Keratinocyte (primary cell): ENCODE measurements around the gene STRN4. TPM values are rescaled to one million over a fixed set of nuclear protein-coding genes. Genes with fewer than 3 reads are reported as not detected.

Source experiments
- DNase-seq: peaks from one replicate; pipeline ENCODE4 v3.0.0-alpha.2; 2011; ENCODE audit warnings: low read depth, missing footprints, low spot score
- FAIRE-seq: peaks from 2 replicates; lab custom pipeline; 2011; peaks lifted over from hg19 to GRCh38; lab: Jason Lieb, UNC
- H2AFZ ChIP-seq: 2 replicates; pipeline ENCODE4 v1.6.0; 2012; ENCODE audit warnings: low read length, control low read depth, inconsistent platforms; ENCODE audit not compliant: control insufficient read depth
- H3K27ac ChIP-seq: 2 replicates; pipeline ENCODE4 v1.5.1; 2011; ENCODE audit warnings: low read length; ENCODE audit not compliant: control insufficient read depth, insufficient read depth
- H3K27me3 ChIP-seq: 3 replicates; pipeline ENCODE4 v1.6.0; 2011; ENCODE audit warnings: low read length; ENCODE audit not compliant: control insufficient read depth, insufficient read depth; ENCODE audit errors: extremely low read depth
- H3K36me3 ChIP-seq, 2 experiments: 2 replicates in 1 of 2; 3 replicates in 1 of 2; pipeline ENCODE4 v1.5.1; 2011; ENCODE audit warnings: low read length in 2 of 2, mild to moderate bottlenecking in 1 of 2; ENCODE audit not compliant: control insufficient read depth in 2 of 2, insufficient read depth in 2 of 2; ENCODE audit errors: extremely low read depth in 1 of 2
- H3K4me1 ChIP-seq: 3 replicates; pipeline ENCODE4 v1.5.1; 2011; ENCODE audit warnings: low read length; ENCODE audit not compliant: control insufficient read depth, insufficient read depth; ENCODE audit errors: extremely low read depth
- H3K4me2 ChIP-seq: 3 replicates; pipeline ENCODE4 v1.6.0; 2011; ENCODE audit warnings: low read depth, low read length; ENCODE audit not compliant: control insufficient read depth, insufficient read depth; ENCODE audit errors: extremely low read depth
- H3K4me3 ChIP-seq, 3 experiments: fragments of 200-600 bp in 1 of 3; sonication (generic) in 1 of 3; 2 replicates in 2 of 3; 3 replicates in 1 of 3; pipeline ENCODE4 v1.5.1; 2011 to 2016; ENCODE audit warnings: low read length in 3 of 3, mild to moderate bottlenecking in 3 of 3, control low read depth in 2 of 3, inconsistent platforms in 1 of 3, low read depth in 1 of 3, mixed read lengths in 1 of 3, mixed run types in 1 of 3, moderate library complexity in 1 of 3; ENCODE audit not compliant: control insufficient read depth in 2 of 3, insufficient read depth in 2 of 3; ENCODE audit errors: extremely low read depth in 1 of 3
- H3K79me2 ChIP-seq: 2 replicates; pipeline ENCODE4 v1.6.0; 2012; ENCODE audit warnings: low read length; ENCODE audit not compliant: control insufficient read depth, insufficient read depth
- H3K9ac ChIP-seq: 3 replicates; pipeline ENCODE4 v1.6.0; 2011; ENCODE audit warnings: low read length; ENCODE audit not compliant: control insufficient read depth, insufficient read depth; ENCODE audit errors: extremely low read depth
- H3K9me1 ChIP-seq: 3 replicates; pipeline ENCODE4 v1.6.0; 2011; ENCODE audit warnings: low read length; ENCODE audit not compliant: control insufficient read depth, insufficient read depth; ENCODE audit errors: extremely low read depth
- H3K9me3 ChIP-seq: 2 replicates; pipeline ENCODE4 v1.5.1; 2012; ENCODE audit warnings: low read depth, low read length; ENCODE audit not compliant: control insufficient read depth
- H4K20me1 ChIP-seq: 3 replicates; pipeline ENCODE4 v1.6.0; 2011; ENCODE audit warnings: low read length; ENCODE audit not compliant: control insufficient read depth, insufficient read depth; ENCODE audit errors: extremely low read depth
- EZH2 ChIP-seq: IDR thresholded peaks from one replicate; pipeline ENCODE4 v1.6.1; 2012; ENCODE audit warnings: inconsistent platforms, mild to moderate bottlenecking, low read length, moderate library complexity
- dilution Hi-C: fragments of 300-500 bp; cut with MboI; formaldehyde crosslinking; loops from one replicate; pipeline ENCODE4 v1.7.0; 2020; ENCODE audit warnings: low sequenced_read_pairs; ENCODE audit not compliant: extremely low pct_ligation_motif_present
- polyA plus RNA-seq, 5 experiments: library from polyadenylated mRNA; depleted of rRNA in 3 of 5; stranded (reverse) in 3 of 5; stranded (forward) in 1 of 5; unstranded in 1 of 5; fragments of >200 nt; gene quantifications; 1 replicate in 1 of 5; 2 replicates in 3 of 5; 3 replicates in 1 of 5; pipeline versions ENCODE4 v1.2.1 to v1.2.3, GENCODE V29; 2011 to 2012; ENCODE audit warnings: missing spikeins in 2 of 5, low read depth in 1 of 5, low replicate concordance in 1 of 5
- TF ChIP-seq, protein P1 (sequence below), 3 experiments: IDR thresholded peaks in 1 of 3; conservative IDR thresholded peaks in 1 of 3; optimal IDR thresholded peaks in 1 of 3; 2 replicates in 2 of 3; 3 replicates in 1 of 3; pipeline versions ENCODE3 to v1.5.1; 2011; ENCODE audit warnings: low read length in 3 of 3, mild to moderate bottlenecking in 3 of 3, moderate library complexity in 2 of 3, control low read depth in 1 of 3, inconsistent platforms in 1 of 3; ENCODE audit not compliant: insufficient read depth in 2 of 3; ENCODE audit errors: extremely low read depth in 1 of 3

STRN4 gene
- polyA plus RNA-seq, 1 donor (not counting 4 experiments of a cell fraction or from before 2014, with no cell fraction given) = 37.3 TPM

DNA sequence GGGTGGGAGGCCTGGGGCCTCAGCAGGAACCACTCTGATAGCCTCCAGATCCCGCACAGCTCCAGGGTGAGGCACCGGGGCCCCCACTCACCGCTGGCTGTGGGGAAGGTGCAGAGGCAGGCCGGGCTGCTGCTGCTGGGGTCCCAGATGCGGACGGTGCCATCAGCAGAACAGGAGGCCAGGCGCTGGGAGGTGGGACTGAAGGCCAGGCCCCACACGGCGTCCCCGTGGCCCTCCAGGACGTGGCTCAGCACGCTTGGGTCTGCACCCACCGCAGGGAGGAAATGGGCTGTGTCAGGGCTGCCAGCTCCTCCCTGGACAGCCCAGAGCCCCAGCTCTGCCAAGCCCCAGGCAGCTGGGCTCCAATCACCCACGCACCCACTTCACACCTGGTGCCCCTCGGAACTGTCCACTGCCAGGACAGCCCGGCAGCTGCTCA is 23.2 kb downstream of the STRN4 start:
- Histone ChIP-seq H4K20me1 (peaks cover 8% of the 10 kb centered on the region), H3K4me3 (no peak overlapping the region), H3K9ac (no peak overlapping the region), H3K27me3 (no peaks in the 10 kb centered on the region), H2AFZ (no peak overlapping the region), H3K79me2 (peaks cover 7% of the 10 kb centered on the region), H3K9me3 (no peaks in the 10 kb centered on the region), H3K9me1 (no peaks in the 10 kb centered on the region), H3K27ac (no peak overlapping the region), H3K36me3 (peaks cover 58 to 68% of the 10 kb centered on the region in 2 experiments), H3K4me1 (peaks cover 2% of the 10 kb centered on the region), H3K4me2 (no peak overlapping the region)
- FAIRE-seq (no peak), DNase-seq (no peak)
- dilution Hi-C loops = no loop called here
- TF ChIP-seq, protein P1, sequence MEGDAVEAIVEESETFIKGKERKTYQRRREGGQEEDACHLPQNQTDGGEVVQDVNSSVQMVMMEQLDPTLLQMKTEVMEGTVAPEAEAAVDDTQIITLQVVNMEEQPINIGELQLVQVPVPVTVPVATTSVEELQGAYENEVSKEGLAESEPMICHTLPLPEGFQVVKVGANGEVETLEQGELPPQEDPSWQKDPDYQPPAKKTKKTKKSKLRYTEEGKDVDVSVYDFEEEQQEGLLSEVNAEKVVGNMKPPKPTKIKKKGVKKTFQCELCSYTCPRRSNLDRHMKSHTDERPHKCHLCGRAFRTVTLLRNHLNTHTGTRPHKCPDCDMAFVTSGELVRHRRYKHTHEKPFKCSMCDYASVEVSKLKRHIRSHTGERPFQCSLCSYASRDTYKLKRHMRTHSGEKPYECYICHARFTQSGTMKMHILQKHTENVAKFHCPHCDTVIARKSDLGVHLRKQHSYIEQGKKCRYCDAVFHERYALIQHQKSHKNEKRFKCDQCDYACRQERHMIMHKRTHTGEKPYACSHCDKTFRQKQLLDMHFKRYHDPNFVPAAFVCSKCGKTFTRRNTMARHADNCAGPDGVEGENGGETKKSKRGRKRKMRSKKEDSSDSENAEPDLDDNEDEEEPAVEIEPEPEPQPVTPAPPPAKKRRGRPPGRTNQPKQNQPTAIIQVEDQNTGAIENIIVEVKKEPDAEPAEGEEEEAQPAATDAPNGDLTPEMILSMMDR (optimal IDR thresholded peaks at IDR 0.05 in 1 of 3, IDR thresholded peaks at IDR 0.05 in 1 of 3, conservative IDR thresholded peaks at IDR 0.05 in 1 of 3; ENCODE audit: extremely low read depth in 1 of 3, insufficient read depth in 2 of 3, low read length in 3 of 3) = no peak
- no peak for TF ChIP-seq EZH2

GRCh38 chr19:46722421-46723022 is 23.7 kb downstream of the STRN4 start:
- Histone ChIP-seq H3K4me3 (no peak overlapping the region), H3K4me2 (no peak overlapping the region), H4K20me1 (peaks cover 8% of the 10 kb centered on the region), H2AFZ (no peak overlapping the region), H3K9me3 (no peaks in the 10 kb centered on the region), H3K27ac (no peak overlapping the region), H3K79me2 (peaks cover 6% of the 10 kb centered on the region), H3K4me1 (peaks cover 7% of the 10 kb centered on the region), H3K9me1 (no peaks in the 10 kb centered on the region), H3K9ac (no peak overlapping the region), H3K36me3 (peaks cover 54 to 64% of the 10 kb centered on the region in 2 experiments), H3K27me3 (no peaks in the 10 kb centered on the region)
- dilution Hi-C loops = no loop called here
- TF ChIP-seq, protein P1 (optimal IDR thresholded peaks at IDR 0.05 in 1 of 3, IDR thresholded peaks at IDR 0.05 in 1 of 3, conservative IDR thresholded peaks at IDR 0.05 in 1 of 3; ENCODE audit: extremely low read depth in 1 of 3, insufficient read depth in 2 of 3, low read length in 3 of 3) = no peak
- no peak for TF ChIP-seq EZH2
- DNase-seq (no peak), FAIRE-seq (no peak)
